Fibroblast of upper back skin (primary cell): Measurements from ENCODE around the gene ZMAT5.
A peak's percentile ranks its signal among the peaks of the same experiment; 100 is the strongest.

Experiments
- DNase-seq: peaks from one replicate; pipeline ENCODE4 v3.0.0-alpha.2; 2013

The ZMAT5 gene

GRCh38 chr22:29704528-29705285, 62.1 kb downstream of the ZMAT5 start:
- DNase-seq = no peak

- no peak for DNase-seq
These were observed 63.1 kb downstream of the ZMAT5 start for GRCh38 chr22:29703569-29704195.

- no peak for DNase-seq
These were observed 63.8 kb downstream of the ZMAT5 start for GRCh38 chr22:29702931-29703501.

GRCh38 chr22:29702000-29702930, 64.5 kb downstream of the ZMAT5 start:
- no peak for DNase-seq

- no peak for DNase-seq
These were observed 65.4 kb downstream of the ZMAT5 start for GRCh38 chr22:29701155-29701999.

GRCh38 chr22:29700900-29701154, 66.0 kb downstream of the ZMAT5 start:
- no peak for DNase-seq

GRCh38 chr22:29700206-29700899, 66.5 kb downstream of the ZMAT5 start:
- peak; percentile 25 for DNase-seq

GRCh38 chr22:29697853-29698598, 68.8 kb downstream of the ZMAT5 start:
- DNase-seq = no peak

GRCh38 chr22:29695129-29695926, 71.5 kb downstream of the ZMAT5 start:
- DNase-seq = no peak

GRCh38 chr22:29693671-29694070, 73.1 kb downstream of the ZMAT5 start:
- DNase-seq = no peak

GRCh38 chr22:29693161-29693560, 73.6 kb downstream of the ZMAT5 start:
- DNase-seq = no peak

GRCh38 chr22:29692327-29692640, 74.5 kb downstream of the ZMAT5 start:
- no peak for DNase-seq

GRCh38 chr22:29691636-29692326, 75.0 kb downstream of the ZMAT5 start:
- DNase-seq = no peak

- DNase-seq = peak; percentile 52
These were observed 76.3 kb downstream of the ZMAT5 start for GRCh38 chr22:29690476-29690875.

- peak; percentile 48 for DNase-seq
These were observed 77.0 kb downstream of the ZMAT5 start for GRCh38 chr22:29689880-29690213.

- DNase-seq = peak; percentile 25
These were observed 77.5 kb downstream of the ZMAT5 start for GRCh38 chr22:29689206-29689879.

GRCh38 chr22:29684244-29684643, 82.6 kb downstream of the ZMAT5 start:
- no peak for DNase-seq

GRCh38 chr22:29683536-29683935, 83.3 kb downstream of the ZMAT5 start:
- DNase-seq = no peak
